Pancreas (tissue), 10 donors: ENCODE results near the gene HLA-DMA. TPM values are rescaled to one million over a fixed set of nuclear protein-coding genes. Genes with fewer than 3 reads are reported as not detected.

Experiments used
- ATAC-seq, 4 donors: fragments of 200-7000 bp; cut with Tn5 transposase; one replicate each; pipeline versions ENCODE4 v1.8.0 to v1.9.1; 2020; ENCODE audit warnings: mild to moderate bottlenecking in 4 of 4, moderate library complexity in 4 of 4
- DNase-seq, 6 donors: peaks; one replicate each; pipeline ENCODE4 v3.0.0-alpha.2; 2020
- FAIRE-seq: peaks from 2 replicates; lab custom pipeline; 2012; peaks lifted over from hg19 to GRCh38; lab: Jason Lieb, UNC
- H3K27ac ChIP-seq, 4 donors: fragments of 200-600 bp; sonication (generic); 1 replicate in 3 of 4; 2 replicates in 1 of 4; pipeline versions ENCODE4 v1.5.0 to v1.8.0; 2020
- H3K27me3 ChIP-seq, 4 donors: fragments of 200-600 bp; one replicate each; pipeline ENCODE4 v1.8.0; 2021
- H3K36me3 ChIP-seq, 3 donors: fragments of 200-600 bp; sonication (generic) in 1 of 3; one replicate each; pipeline versions ENCODE4 v1.5.0 to v1.8.0; 2020 to 2021
- H3K4me1 ChIP-seq, 3 donors: fragments of 200-600 bp; one replicate each; pipeline ENCODE4 v1.8.0; 2021
- H3K4me3 ChIP-seq, 4 donors: fragments of 200-600 bp; sonication (generic) in 2 of 4; one replicate each; pipeline versions ENCODE4 v1.5.0 to v1.8.0; 2020 to 2021
- H3K9me3 ChIP-seq, 4 donors: fragments of 200-600 bp; one replicate each; pipeline ENCODE4 v1.8.0; 2021
- WGBS, 2 donors: extraction: QIAGEN DNeasy Blood & Tissue Kit; methylation state at CpG; one replicate each; pipeline ENCODE4 v1.1.7; 2013; 5-methylcytosine and 5-hydroxymethylcytosine counted together
- intact Hi-C, 3 donors: fragments of 100-400 bp; cut with DNase I; formaldehyde crosslinking; loops; one replicate each; pipeline versions ENCODE4 v1.11.1 to v1.14.2; 2022
- polyA plus RNA-seq, 2 donors: library from polyadenylated mRNA; stranded (reverse); fragments of 200-250 nt; gene quantifications; one replicate each; pipeline ENCODE4 v1.2.3, GENCODE V29; 2013
- total RNA-seq, 6 donors: library from RNA; stranded (reverse); fragmentation: NEBNext Ultra II Directional in 4 of 6; extraction: Animal tissue kit (Norgen Biotek cat#: 25700) in 4 of 6; gene quantifications; one replicate each; pipeline versions ENCODE4 v1.2.1 to v1.2.4, GENCODE V29; 2021 to 2023
- TF ChIP-seq, protein P1 (sequence below), 4 donors: fragments of 200-600 bp; sonication (generic) in 3 of 4; IDR thresholded peaks; one replicate each; pipeline versions ENCODE4 v1.5.0 to v1.8.0; 2021; ENCODE audit warnings: antibody characterized with exemption in 4 of 4
- donor health status: healthy with polysubstance abuse.
- donor health status: DM: no; HTN: no; CAD: no; lungs with moderate emphysema.
- donor health status: DM: no; HTN: no; CAD: no.
- donor health status: control.
- donor health status: control.
- donor health status: Bipolar disorder and iron deficiency.
- donor health status: DM: yes; HTN: yes; CAD: no.
- donor health status: DM: no; HTN: no; CAD: no.
- donor health status: DM: no; HTN: no; CAD: no.
- donor health status: DM: yes; HTN: yes; CAD: no.

Gene HLA-DMA
- total and polyA plus RNA-seq, 8 donors, result 6.8 to 72.9 (median 23.0) TPM

DNA sequence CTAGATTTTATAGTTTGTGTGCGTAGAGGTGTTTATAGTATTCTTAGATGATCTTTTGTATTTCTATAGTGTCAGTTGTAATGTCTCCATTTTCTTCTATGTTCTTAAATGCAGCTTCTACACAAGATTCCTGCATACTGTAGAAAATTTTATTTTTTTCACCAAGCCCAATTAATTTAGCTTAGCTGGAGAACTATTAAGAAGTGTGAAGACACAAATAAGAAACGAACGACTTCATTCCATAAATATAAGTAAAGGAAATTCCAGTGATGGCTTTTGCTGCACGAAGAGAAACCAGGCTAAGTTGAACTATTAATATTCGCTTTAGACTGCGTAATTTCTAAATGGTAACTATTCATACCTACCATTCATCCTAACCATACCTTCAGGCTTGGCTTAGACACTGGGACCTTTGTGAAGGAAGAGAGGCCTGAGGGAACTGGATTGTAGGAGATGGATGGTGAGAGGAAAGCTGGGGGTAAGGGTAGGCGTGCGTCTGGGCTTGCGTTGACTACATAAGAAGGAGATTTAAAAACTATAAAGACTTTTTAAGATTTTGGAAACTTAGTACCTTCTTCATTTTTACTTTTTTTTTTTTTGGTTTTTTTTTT lies 40.6 kb upstream of the HLA-DMA start:
- no peaks in the 10 kb centered on the region for H3K9me3 ChIP-seq
- DNase-seq (no peak), FAIRE-seq (no peak), ATAC-seq (no peak)
- no peak overlapping the region for H3K27ac ChIP-seq
- TF ChIP-seq, protein P1, sequence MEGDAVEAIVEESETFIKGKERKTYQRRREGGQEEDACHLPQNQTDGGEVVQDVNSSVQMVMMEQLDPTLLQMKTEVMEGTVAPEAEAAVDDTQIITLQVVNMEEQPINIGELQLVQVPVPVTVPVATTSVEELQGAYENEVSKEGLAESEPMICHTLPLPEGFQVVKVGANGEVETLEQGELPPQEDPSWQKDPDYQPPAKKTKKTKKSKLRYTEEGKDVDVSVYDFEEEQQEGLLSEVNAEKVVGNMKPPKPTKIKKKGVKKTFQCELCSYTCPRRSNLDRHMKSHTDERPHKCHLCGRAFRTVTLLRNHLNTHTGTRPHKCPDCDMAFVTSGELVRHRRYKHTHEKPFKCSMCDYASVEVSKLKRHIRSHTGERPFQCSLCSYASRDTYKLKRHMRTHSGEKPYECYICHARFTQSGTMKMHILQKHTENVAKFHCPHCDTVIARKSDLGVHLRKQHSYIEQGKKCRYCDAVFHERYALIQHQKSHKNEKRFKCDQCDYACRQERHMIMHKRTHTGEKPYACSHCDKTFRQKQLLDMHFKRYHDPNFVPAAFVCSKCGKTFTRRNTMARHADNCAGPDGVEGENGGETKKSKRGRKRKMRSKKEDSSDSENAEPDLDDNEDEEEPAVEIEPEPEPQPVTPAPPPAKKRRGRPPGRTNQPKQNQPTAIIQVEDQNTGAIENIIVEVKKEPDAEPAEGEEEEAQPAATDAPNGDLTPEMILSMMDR (IDR thresholded peaks at IDR 0.05), result no peak
- intact Hi-C loops, result no loop called here
- no peak overlapping the region for H3K4me3 ChIP-seq
- no peaks in the 10 kb centered on the region for H3K4me1 ChIP-seq
- peaks cover 0 to 4% (median 0%) of the 10 kb centered on the region in 4 donors for H3K27me3 ChIP-seq
- WGBS, 2 donors, result 88% methylated on average over 9 of the region's 9 CpGs
- no peaks in the 10 kb centered on the region for H3K36me3 ChIP-seq

DNA sequence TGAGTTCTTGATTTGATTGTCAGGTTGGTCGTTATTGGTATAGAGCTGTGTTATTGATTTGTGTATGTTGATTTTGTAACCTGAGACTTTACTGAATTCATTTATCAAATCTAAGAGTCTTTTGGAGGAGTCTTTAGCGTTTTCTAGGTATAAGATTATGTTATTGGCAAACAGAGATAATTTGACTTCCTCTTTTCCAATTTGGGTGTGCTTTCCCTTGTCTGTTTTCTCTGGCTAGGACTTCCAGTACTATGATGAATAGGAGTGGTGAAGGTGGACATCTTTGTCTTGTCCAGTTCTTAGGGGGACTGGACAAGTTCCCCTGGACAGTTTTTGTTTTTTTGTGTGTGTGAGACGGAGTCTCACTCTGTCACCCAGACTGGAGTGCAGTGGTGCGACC lies 39.1 kb upstream of the HLA-DMA start:
- FAIRE-seq, result no peak
- Histone ChIP-seq H3K36me3 (no peaks in the 10 kb centered on the region), H3K4me3 (no peak overlapping the region), H3K4me1 (no peaks in the 10 kb centered on the region), H3K27ac (no peak overlapping the region), H3K27me3 (peaks cover 0 to 4% (median 0%) of the 10 kb centered on the region in 4 donors), H3K9me3 (no peaks in the 10 kb centered on the region)
- DNase-seq, result no peak
- TF ChIP-seq, protein P1 (IDR thresholded peaks at IDR 0.05), result no peak
- intact Hi-C loops, result no loop called here
- no peak for ATAC-seq
- 45% methylated on average over 4 of the region's 4 CpGs for WGBS, 2 donors

DNA sequence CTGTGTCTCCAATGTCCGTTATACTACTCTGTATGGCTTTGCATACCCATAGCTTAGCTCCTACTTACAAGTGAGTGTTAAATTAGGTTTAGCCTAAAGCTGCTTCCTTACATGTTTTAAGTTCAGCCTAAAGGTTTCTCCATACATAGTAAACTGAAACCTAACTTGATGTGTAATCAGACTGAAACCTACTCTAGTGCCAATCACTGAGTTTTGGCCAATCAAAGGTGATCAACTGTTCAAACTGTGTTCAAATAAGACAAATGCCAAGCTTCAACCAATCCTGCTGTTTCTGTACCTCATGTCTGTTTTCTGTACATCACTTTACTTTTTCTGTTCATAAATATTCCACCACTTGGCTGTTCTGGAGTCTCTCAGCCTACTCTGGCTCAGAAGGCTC lies 36.5 kb upstream of the HLA-DMA start:
- H3K27ac ChIP-seq, result no peak overlapping the region
- no peak for DNase-seq
- no peaks in the 10 kb centered on the region for H3K36me3 ChIP-seq
- no peak for ATAC-seq
- TF ChIP-seq, protein P1 (IDR thresholded peaks at IDR 0.05), result no peak
- peaks cover 0 to 2% (median 0%) of the 10 kb centered on the region in 4 donors for H3K27me3 ChIP-seq
- WGBS, 2 donors, result 89% methylated on average over 1 of the region's 1 CpG
- no peak for FAIRE-seq
- no peak overlapping the region for H3K4me3 ChIP-seq
- intact Hi-C loops, result loop anchor here in 2 of 3 donors (5.0 to 10.0 kb wide), 2 partner anchors 55 to 107 kb away; no protein-coding TSS in a partner anchor
- H3K9me3 ChIP-seq, result no peaks in the 10 kb centered on the region
- H3K4me1 ChIP-seq, result peaks cover 0 to under 1% (median 0%) of the 10 kb centered on the region in 3 donors

DNA sequence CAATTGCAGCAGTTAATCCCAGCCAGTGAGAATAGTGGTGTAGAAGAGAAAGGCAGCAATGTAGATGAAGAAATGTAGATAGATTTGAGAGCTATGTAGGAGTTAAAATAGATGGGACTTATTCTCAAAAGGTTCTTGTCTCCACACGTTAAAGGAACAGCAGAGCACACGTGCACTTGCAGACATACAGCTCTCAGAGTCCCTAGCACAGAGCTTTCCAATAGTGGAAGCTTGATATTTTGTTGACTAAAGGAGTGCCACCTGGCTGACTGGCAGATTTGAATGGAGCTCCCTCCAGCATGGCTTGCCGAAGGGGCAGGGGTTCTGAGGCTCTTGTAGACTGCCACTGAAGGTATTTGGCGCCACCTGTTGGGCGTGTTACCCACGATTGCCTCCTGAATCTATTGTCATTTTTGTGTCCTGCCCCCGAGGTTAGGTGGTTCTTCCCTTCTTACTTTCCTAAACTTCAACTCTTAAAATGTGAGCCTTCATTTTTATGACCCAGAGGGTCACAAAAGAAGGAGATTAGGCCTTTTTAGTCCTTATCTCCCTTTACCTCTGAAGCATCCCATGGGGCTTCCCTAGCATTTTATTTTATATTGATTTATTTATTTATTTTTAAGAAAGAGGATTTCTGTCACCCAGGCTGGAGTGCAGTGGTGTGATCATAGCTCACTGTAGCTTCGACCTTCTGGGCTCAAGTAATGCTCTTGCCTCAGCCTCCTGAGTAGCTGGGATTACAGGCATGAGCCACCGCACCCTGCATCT lies 31.9 kb upstream of the HLA-DMA start:
- DNase-seq, result peak; percentile 92 to 95 (median 94)
- no peaks in the 10 kb centered on the region for H3K9me3 ChIP-seq
- intact Hi-C loops, result loop anchor here in 2 of 3 donors (5.0 to 10.0 kb wide), 3 partner anchors 48 to 103 kb away; no protein-coding TSS in a partner anchor
- H3K4me1 ChIP-seq, result peaks cover 15 to 27% (median 23%) of the 10 kb centered on the region in 3 donors
- no peak overlapping the region for H3K4me3 ChIP-seq
- TF ChIP-seq, protein P1 (IDR thresholded peaks at IDR 0.05), result peak; percentile 62 to 83 (median 76)
- no peaks in the 10 kb centered on the region for H3K27me3 ChIP-seq
- FAIRE-seq, result no peak
- 12% methylated on average over 9 of the region's 9 CpGs for WGBS, 2 donors
- H3K27ac ChIP-seq, result peak overlapping the region in 2 of 4 donors; percentile 38 to 48
- ATAC-seq, result peak; percentile 82 to 95 (median 91)
- H3K36me3 ChIP-seq, result peaks cover 6 to 24% (median 18%) of the 10 kb centered on the region in 3 donors
